GM18520 (cell line): ENCODE results near the gene ABCA10.
"Not testable (repeated sequence)": the region's sequence is repeated elsewhere in the genome, so short reads cannot be mapped to it uniquely, and the experiment has no call there.

Experiments used
- ATAC-seq: cut with Tn5 transposase; IDR thresholded peaks from one replicate; pipeline ENCODE4 v1.9.1; 2021; ENCODE audit not compliant: unreplicated experiment

The ABCA10 gene

GRCh38 chr17:69228576-69228975 lies at the start of gene ABCA10:
ABCA10 (minus strand) TSS chr17:69228824; CDS start chr17:69225358, 3,466 bp downstream.
- no peak for ATAC-seq

GRCh38 chr17:69276279-69276678 lies 47.7 kb upstream of the ABCA10 start:
- not testable (repeated sequence) for ATAC-seq

GRCh38 chr17:69275751-69276150 lies 47.1 kb upstream of the ABCA10 start:
- no peak for ATAC-seq

- ATAC-seq = no peak
Observed at GRCh38 chr17:69271023-69271422, 42.4 kb upstream of the ABCA10 start.

- ATAC-seq = no peak
Observed at GRCh38 chr17:69269131-69269998, 40.7 kb upstream of the ABCA10 start.

GRCh38 chr17:69268543-69269014 lies 40.0 kb upstream of the ABCA10 start:
- ATAC-seq = no peak

- ATAC-seq = no peak
Observed at GRCh38 chr17:69267219-69267618, 38.6 kb upstream of the ABCA10 start.

GRCh38 chr17:69265873-69266272 lies 37.2 kb upstream of the ABCA10 start:
- ATAC-seq = no peak

GRCh38 chr17:69254187-69254586 lies 25.6 kb upstream of the ABCA10 start:
- no peak for ATAC-seq

- no peak for ATAC-seq
Observed at GRCh38 chr17:69250641-69251040, 22.0 kb upstream of the ABCA10 start.

GRCh38 chr17:69246726-69247375 lies 18.2 kb upstream of the ABCA10 start:
- ATAC-seq = peak; percentile 40

- ATAC-seq = no peak
Observed at GRCh38 chr17:69246202-69246601, 17.6 kb upstream of the ABCA10 start.

- ATAC-seq = no peak
Observed at GRCh38 chr17:69245617-69246016, 17.0 kb upstream of the ABCA10 start.

GRCh38 chr17:69239611-69240600 lies 11.3 kb upstream of the ABCA10 start:
- no peak for ATAC-seq

GRCh38 chr17:69236946-69237345 lies 8.3 kb upstream of the ABCA10 start:
- no peak for ATAC-seq

- no peak for ATAC-seq
Observed at GRCh38 chr17:69236464-69236863, 7.8 kb upstream of the ABCA10 start.

GRCh38 chr17:69235338-69236058 lies 6.9 kb upstream of the ABCA10 start:
- ATAC-seq = peak; percentile 54

- no peak for ATAC-seq
Observed at GRCh38 chr17:69232650-69233049, 4.0 kb upstream of the ABCA10 start.

- ATAC-seq = no peak
Observed at GRCh38 chr17:69231521-69231920, 2.9 kb upstream of the ABCA10 start.

- no peak for ATAC-seq
Observed at GRCh38 chr17:69230939-69231338, 2.3 kb upstream of the ABCA10 start.
